GM23248 (cell line): ENCODE results near the gene GRIP1.

Source experiments
- EZH2 ChIP-seq: fragments of 200-600 bp; sonication (generic); IDR thresholded peaks from 2 replicates; pipeline ENCODE4 v1.6.1; 2018; ENCODE audit warnings: antibody characterized with exemption, mild to moderate bottlenecking; ENCODE audit not compliant: insufficient read depth, poor library complexity, severe bottlenecking
- EZH2phosphoT487 ChIP-seq: fragments of 200-600 bp; sonication (generic); IDR thresholded peaks from 2 replicates; pipeline ENCODE4 v1.6.1; 2018; ENCODE audit warnings: antibody characterized with exemption, moderate library complexity, mild to moderate bottlenecking, low read depth; ENCODE audit not compliant: insufficient read depth

DNA sequence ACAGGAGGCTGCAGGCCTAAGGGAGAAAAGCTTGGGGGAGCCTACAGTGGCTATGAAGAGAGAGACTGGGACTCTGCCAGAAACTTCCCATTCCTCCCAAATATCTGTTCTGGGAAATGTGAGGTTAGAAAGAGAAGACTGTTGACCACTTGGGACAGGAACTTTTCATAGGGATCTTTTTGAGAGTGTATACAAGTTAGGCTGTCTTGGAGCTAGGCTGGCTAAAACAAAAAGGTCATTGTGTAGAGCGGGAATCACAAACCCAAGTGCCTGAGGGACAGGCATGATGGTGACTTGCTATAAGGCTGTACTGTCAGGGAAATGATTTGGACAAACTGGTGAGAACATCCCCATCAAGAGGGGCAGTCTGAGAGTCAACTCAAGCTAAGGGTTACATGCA lies 175.1 kb downstream of the GRIP1 start:
- TF ChIP-seq EZH2: no peak
- no peak for TF ChIP-seq EZH2phosphoT487
